Measurements from ENCODE around the gene PAK3. TPM values are rescaled to one million over a fixed set of nuclear protein-coding genes. Genes with fewer than 3 reads are reported as not detected.

PAK3 gene
- total and polyA plus RNA-seq, 2 experiments from 2014 or later, result 3.3 to 4.7 TPM

DNA sequence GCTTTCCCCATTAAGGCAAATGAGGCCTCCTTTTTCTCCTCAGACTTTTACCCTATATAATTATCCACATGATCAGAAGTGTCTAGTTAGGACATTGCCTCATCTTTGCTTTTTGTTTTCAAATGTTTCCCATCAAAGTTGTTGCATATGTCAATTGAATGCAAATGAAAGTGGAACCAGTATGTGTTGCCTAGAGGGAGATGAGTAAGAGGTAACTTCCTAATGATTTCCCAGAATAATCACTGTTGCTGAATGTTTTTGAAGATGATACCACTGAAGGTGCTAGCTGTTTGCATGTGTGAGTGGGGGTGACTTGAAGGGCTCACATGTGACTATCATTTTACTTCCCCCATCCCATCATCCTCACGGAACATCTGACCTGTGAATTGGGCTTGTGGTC is 33.9 kb downstream of the PAK3 start:
- H3K9me3 ChIP-seq (ENCODE audit: low read depth), result no peaks in the 10 kb centered on the region
- H3K4me3 ChIP-seq, result no peak overlapping the region
- TF ChIP-seq, protein P1, sequence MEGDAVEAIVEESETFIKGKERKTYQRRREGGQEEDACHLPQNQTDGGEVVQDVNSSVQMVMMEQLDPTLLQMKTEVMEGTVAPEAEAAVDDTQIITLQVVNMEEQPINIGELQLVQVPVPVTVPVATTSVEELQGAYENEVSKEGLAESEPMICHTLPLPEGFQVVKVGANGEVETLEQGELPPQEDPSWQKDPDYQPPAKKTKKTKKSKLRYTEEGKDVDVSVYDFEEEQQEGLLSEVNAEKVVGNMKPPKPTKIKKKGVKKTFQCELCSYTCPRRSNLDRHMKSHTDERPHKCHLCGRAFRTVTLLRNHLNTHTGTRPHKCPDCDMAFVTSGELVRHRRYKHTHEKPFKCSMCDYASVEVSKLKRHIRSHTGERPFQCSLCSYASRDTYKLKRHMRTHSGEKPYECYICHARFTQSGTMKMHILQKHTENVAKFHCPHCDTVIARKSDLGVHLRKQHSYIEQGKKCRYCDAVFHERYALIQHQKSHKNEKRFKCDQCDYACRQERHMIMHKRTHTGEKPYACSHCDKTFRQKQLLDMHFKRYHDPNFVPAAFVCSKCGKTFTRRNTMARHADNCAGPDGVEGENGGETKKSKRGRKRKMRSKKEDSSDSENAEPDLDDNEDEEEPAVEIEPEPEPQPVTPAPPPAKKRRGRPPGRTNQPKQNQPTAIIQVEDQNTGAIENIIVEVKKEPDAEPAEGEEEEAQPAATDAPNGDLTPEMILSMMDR (IDR thresholded peaks at IDR 0.05; ENCODE audit: low read depth, low read length), result no peak
- no peaks in the 10 kb centered on the region for H3K36me3 ChIP-seq
- no peak for DNase-seq (ENCODE audit: low read depth in 1 of 2, low spot score in 1 of 2)
- no peak overlapping the region for H3K27ac ChIP-seq
- H3K27me3 ChIP-seq, result no peaks in the 10 kb centered on the region
- H3K4me1 ChIP-seq (ENCODE audit: low read depth), result no peaks in the 10 kb centered on the region

DNA sequence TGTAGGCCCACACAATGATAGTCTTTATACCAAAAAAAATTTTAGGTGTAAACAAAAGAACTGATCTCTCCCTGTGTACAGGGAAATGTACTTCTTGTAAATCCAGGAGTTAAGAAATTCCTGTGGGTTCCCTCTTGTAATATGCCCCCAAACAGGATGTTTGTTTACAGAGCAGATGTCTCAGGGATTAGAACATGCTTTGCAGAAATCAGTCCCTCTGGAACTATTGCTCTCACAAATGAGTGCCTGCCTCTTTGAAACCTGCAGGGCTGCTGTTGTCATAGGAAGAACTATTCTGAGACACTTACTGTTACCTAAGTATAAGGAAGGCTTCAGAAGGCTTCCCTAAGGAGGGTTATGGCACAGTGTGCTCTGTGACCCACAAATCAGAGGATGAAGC is 35.6 kb downstream of the PAK3 start:
- Histone ChIP-seq H3K27ac (no peak overlapping the region), H3K27me3 (no peaks in the 10 kb centered on the region), H3K36me3 (no peaks in the 10 kb centered on the region), H3K9me3 (ENCODE audit: low read depth) (no peaks in the 10 kb centered on the region), H3K4me3 (no peak overlapping the region), H3K4me1 (ENCODE audit: low read depth) (no peaks in the 10 kb centered on the region)
- TF ChIP-seq, protein P1 (IDR thresholded peaks at IDR 0.05; ENCODE audit: low read depth, low read length), result no peak
- DNase-seq (ENCODE audit: low read depth in 1 of 2, low spot score in 1 of 2), result no peak

DNA sequence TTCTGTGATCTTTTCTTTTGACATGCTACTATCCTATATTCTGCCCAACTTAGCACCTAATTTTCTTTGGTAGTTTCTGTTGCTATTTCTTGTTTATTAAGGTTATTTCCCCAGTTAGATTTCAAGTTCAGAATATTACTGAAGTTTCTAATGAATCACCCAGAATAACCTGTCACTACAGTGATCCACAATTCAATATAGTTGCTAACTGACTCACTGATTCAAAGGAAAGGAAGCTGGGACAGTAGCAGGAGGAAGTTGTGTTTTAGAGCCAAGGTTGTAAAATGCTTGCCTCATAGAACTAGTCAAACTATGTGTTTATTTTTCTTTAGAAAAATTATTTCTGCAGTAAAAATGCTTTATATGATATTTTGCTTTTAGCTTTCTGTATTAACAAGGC is 37.4 kb downstream of the PAK3 start:
- Histone ChIP-seq H3K4me1 (ENCODE audit: low read depth) (no peaks in the 10 kb centered on the region), H3K27me3 (no peaks in the 10 kb centered on the region), H3K9me3 (ENCODE audit: low read depth) (no peaks in the 10 kb centered on the region), H3K36me3 (no peaks in the 10 kb centered on the region), H3K27ac (no peak overlapping the region), H3K4me3 (no peak overlapping the region)
- TF ChIP-seq, protein P1 (IDR thresholded peaks at IDR 0.05; ENCODE audit: low read depth, low read length), result no peak
- no peak for DNase-seq (ENCODE audit: low read depth in 1 of 2, low spot score in 1 of 2)

DNA sequence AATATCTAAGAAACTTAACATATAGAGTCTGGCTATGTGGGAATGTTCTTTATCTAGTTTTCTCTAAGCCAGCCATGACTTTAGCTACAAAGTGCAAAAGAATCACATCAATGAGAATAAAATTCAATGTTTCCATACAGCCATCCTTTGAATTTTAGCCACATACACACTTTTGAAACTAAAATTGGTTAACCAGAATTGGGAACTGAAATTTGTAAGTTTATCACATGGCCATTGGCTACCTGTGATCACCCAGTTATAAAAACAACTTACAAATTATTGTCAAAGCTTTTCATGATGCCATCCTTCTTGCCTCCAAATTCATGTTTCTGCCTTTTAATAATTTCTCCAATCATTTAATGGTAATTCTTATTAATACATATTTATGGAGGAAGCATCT is 49.9 kb downstream of the PAK3 start:
- TF ChIP-seq, protein P1 (IDR thresholded peaks at IDR 0.05; ENCODE audit: low read depth, low read length), result no peak
- Histone ChIP-seq H3K27ac (no peak overlapping the region), H3K4me3 (no peak overlapping the region)

DNA sequence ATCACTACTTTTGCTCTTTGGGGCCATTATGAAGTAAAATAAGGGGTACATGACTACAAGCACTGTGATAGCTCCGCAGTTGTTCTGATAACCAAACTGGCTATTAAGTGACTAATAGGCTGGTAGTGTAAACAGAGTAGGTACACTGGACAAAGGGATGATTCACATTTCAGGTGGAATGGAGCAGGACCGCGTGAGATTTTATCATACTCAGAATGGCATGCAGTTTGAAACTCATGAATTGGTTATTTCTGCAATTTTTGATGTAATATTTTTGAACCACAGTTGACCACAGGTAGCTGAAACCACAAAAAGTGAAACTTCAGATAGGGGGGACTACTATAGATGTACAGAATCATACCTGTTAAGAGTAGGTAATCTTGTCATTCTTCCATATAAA is 55.8 kb downstream of the PAK3 start:
- Histone ChIP-seq H3K27me3 (no peaks in the 10 kb centered on the region), H3K36me3 (no peaks in the 10 kb centered on the region), H3K27ac (no peak overlapping the region), H3K4me1 (ENCODE audit: low read depth) (no peaks in the 10 kb centered on the region), H3K4me3 (no peak overlapping the region), H3K9me3 (ENCODE audit: low read depth) (no peaks in the 10 kb centered on the region)
- TF ChIP-seq, protein P1 (IDR thresholded peaks at IDR 0.05; ENCODE audit: low read depth, low read length), result no peak
- DNase-seq (ENCODE audit: low read depth in 1 of 2, low spot score in 1 of 2), result no peak

More for the DNA sequence above, 49.9 kb downstream of the PAK3 start:
- no peaks in the 10 kb centered on the region for H3K4me1 ChIP-seq (ENCODE audit: low read depth)
- H3K27me3 ChIP-seq, result no peaks in the 10 kb centered on the region
- H3K36me3 ChIP-seq, result no peaks in the 10 kb centered on the region
- no peaks in the 10 kb centered on the region for H3K9me3 ChIP-seq (ENCODE audit: low read depth)
- DNase-seq (ENCODE audit: low read depth in 1 of 2, low spot score in 1 of 2), result no peak

DNA sequence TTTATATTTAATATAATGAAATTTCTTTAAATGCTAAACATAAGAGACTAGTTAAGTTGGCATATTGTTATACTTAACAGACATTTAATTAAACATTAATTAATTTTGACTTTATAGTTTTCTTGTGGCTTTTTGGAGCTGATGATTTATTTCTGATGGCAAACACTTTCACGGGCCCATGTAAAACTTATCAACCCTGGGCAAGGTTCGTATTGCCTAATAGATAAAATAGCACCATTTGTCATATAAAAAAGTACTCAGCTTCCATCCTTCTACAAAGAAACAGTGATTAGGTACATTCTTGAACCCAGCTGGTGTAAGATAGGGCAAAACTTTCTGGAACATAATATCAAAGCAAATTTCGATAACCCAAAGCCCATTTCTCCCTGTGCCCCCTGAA is 63.2 kb downstream of the PAK3 start:
- Histone ChIP-seq H3K4me3 (no peak overlapping the region), H3K9me3 (ENCODE audit: low read depth) (no peaks in the 10 kb centered on the region), H3K27ac (no peak overlapping the region), H3K36me3 (no peaks in the 10 kb centered on the region), H3K27me3 (no peaks in the 10 kb centered on the region), H3K4me1 (ENCODE audit: low read depth) (no peaks in the 10 kb centered on the region)
- DNase-seq (ENCODE audit: low read depth in 1 of 2, low spot score in 1 of 2), result no peak
- TF ChIP-seq, protein P1 (IDR thresholded peaks at IDR 0.05; ENCODE audit: low read depth, low read length), result no peak

Measured in cardiac muscle cell (in vitro differentiated cells and primary cell).